NCI-H128 (cell line): ENCODE measurements around the gene PSMB10.
"Not testable (repeated sequence)": the region's sequence is repeated elsewhere in the genome, so short reads cannot be mapped to it uniquely, and the experiment has no call there.

ENCODE experiments used
- DNase-seq: peaks from one replicate; lab custom pipeline; 2025; ENCODE audit not compliant: unreplicated experiment; lab: John Stamatoyannopoulos, UW

PSMB10 gene

DNA sequence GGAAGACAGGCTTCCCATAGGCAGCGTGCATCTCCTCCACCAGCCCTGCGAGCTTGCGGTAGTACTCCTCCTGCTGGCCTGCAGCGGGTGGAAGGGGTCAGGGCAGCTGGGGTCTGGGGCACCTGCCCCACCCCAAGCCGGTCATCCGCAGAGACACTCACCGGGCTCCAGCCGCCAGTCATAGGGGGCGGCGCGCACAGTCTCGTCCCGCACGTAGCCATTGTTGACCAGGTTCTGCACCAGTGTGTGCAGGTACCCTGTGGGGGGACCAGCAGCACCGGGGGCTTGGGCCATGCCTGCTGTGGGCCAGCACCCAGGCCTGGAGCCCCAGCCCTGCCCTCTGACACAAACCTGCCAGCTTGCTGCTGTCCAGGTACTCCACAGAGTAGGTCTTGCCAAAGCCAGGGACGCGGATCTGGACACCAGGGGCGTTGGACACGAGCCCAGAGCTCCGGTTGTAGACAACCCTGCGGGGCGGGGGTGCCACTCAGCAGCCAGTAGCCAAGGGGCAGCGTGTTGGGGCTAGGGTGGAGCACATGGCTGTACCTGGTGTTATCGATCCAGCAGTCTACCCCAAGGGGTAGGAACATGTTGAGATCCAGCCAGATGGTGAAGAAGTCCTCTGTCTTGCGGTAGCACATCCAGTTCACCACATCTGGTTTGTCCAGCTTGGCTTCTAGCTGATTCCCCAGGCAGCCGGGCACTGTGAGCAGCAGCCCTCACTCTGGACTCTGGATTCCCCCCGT is 6.0 kb upstream of the PSMB10 start:
- no peak for DNase-seq

DNA sequence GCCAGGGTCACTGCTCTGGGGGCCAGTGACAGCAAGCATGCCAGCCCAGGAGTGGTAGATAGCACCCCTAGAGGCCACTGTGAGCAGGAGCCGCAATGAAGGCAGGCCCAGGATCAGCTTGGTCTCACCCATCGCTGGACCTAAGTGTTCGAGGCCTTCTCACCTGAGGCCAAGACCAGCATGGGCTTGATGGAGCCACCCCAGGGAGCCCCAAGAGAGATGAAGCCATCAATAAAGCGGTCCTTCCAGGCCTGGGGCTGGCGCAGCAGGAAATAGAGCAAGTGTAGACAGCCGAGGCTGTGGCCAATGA is 5.5 kb upstream of the PSMB10 start:
- no peak for DNase-seq

DNA sequence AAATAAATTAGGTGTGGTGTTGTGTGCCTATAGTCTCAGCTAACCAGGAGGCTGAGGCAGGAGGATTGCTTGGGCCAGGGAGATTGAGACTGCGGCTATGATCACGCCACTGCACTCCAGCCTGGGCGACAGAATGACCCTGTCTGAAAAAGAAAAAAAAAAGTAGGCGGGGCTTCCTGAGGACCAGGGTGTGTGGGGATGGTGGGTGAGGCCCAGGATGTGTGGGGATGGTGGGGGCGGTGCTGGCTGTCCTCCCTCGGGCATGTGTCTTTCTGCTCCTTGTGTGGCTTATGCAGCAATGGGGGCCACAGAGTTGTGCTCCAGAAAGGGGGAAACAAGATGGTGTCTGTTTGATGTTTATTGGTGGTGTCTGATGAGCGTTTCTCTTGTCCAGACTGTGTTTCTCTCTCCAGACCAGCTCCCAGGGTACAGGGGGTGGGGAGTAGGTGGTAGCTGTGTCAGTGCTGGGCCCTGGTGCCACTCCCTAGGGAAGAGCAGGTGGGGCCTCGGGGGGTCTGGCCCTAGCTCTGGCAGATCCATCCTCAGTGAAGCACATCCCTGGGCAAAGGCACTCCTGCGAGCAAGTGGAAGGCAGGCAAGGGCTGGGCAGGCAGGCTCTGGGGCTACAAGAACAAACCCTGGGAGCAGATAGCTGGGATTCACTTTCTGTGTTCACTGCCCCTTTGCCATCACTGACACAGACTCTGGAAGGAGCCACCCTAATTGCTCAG is 5.0 kb upstream of the PSMB10 start:
- no peak for DNase-seq

DNA sequence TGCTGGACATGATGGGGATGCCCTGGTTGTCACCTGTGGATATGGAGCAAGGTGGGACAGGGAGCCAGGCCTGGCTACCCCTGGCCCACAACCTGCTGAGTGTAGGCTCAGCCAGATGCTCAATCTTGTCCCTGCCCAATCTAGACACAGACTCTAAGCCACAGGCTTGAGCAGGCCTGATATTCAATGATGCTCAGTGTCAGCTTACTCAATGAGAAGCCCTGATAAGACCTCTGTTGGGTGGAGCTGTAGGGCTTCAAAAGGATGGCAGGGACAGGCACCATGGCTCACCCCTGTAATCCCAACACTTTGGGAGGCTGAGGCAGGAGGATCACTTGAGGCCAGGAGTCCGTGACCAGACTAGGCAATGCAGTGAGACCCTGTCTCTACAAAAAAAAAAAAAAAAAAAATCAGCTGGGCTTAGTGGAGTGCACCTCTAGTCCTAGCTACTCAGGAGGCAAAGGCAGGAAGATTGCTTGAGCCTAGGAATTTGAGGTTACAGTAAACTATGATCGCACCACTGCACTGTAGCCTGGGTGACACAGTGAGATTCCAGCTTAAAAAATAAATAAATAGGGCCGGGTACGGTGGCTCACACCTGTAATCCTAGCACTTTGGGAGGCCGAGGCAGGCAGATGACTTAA is 3.9 kb upstream of the PSMB10 start:
- DNase-seq, result no peak

- DNase-seq, result no peak
These were observed 3.1 kb upstream of the PSMB10 start for GRCh38 chr16:67939507-67940445.

DNA sequence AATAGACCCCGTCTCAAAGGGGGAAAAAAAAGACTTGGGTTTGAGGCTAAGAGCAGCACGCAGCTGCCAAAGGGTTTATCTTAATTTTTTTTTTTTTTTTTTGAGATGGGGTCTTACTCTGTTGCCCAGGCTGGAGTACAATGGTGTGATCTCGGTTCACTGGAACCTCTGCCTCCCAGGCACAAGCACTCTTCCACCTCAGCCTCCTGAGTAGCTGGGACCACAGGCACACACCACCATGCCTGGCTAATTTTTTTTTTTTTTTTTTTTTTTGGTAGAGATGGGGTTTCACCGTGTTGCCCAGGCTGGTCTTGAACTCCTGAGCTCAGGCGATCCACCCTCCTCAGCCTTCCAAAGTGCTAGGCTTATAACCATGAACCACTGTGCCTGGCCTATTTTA is 1.1 kb upstream of the PSMB10 start:
- not testable (repeated sequence) for DNase-seq

DNA sequence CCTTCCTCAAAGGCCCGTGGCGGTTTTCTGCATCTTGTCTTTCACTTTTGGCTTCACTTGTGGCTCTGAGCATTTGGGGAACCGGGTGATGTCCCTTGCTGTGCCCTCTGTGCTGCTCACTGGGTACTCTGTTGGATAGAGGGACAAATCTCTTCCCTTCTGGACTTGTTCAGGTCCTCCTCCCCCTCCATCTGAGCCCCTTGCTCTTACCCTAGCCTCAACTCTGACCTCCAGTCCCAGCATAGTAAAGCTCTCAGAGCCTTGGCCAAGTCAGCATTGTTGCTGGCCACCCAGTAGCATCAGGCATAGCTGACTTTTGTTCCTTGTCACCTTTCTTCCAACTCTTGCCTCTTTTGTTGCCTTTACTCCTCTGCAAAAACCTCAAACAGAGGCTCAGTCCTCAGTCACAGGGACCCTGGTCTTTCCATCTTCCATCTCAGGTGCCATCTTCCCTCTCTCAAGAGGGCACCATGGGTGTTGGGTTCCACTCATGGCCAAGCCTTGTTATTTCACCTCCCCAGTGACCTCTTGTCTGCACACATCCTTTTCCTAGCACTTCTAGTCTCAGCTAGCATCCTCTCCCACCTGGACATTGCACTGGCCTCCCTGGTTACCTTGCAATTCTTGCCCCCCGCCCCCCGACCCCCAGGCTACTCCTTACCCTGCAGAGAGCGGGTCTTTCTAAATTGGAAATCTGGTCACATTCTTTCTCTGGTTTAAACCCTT is 393 bp upstream of the PSMB10 start:
- DNase-seq, result no peak

DNA sequence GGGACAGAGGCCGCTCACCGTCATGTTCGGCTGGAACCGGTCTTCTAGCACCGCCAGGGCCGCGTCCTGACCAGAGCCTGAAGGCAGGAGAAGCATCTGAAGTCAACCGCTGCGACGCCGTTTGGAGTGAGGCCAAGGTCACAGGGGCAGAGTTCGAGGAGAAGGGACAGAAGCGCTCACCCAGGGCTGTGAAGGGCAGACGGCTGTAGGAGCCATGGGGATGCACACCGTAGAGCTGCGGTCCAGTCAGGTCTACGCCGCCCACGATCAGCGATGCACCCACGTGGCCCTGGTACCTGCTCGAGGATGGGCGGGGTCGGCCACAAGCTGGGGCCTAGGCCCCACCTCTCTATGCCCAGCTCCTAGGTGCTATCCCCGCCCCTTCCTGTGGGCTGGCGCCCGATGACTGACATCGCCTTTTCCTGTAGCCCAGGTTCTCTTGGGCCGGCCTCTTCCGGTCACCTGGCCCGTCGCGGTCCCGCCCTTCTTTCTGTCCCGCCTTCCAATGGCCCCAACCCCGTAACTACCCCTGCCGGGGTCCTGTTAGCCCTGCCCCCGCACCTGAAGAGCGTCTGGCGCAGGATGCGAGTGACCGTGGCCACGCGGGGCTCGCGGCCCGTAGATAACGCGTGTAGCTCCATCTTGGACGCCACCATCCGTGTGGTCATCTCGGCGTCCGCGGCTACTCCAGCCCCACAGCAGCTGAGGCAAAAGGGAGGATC is 1.1 kb downstream of the PSMB10 start:
- DNase-seq, result peak; percentile 88

DNA sequence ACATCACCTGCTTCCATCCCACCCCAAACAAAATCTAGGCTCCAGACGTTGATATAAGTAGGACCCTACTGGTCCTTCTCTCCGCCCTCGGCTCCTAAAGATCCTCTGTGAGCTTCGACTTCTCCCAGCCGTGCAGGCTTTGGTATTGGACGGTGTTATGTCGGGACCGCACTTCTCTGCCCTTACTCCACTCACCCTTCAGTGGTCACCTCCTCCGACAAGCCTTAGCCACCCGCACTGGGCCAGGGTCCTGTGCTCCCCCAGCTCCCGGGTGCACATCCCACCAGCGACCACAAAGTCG is 1.6 kb downstream of the PSMB10 start:
- DNase-seq, result no peak

DNA sequence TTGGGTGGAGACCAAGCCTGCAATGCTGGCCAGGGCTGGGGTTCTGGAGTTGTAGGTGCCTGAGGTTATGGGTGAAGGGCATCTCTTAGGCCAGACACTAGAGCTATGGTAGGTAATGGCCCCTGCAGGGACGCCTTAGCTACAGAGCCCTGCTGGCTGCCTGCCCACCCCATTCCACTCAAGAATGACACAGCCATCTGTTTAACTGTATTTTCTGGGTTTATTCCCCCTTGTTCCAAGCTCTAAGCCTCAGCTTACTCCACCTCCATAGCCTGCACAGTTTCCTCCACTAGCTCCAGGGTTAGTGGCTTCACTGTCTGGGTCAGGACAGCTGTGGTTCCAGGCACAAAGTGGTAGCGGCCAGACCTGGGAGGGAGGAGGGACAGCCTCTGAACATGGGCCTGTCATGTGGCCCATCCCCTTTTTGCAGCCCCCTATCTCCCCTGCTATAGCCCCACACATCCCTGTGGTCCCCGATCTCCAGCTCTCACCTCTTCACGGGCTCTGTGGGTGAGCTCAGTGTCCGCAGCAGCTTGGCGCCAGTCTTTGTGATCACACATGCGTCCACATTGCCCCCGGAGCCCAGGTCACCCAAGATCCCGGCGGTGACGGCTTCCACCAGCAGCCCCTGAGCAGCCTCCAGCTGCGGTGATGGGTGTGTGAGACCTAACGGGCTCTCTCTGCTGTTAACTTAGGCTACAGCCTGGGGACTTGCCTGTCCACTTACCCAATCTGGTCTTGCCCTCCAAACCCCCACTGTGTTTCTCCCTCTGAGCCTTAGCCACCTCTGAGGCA is 2.1 kb downstream of the PSMB10 start:
- no peak for DNase-seq

DNA sequence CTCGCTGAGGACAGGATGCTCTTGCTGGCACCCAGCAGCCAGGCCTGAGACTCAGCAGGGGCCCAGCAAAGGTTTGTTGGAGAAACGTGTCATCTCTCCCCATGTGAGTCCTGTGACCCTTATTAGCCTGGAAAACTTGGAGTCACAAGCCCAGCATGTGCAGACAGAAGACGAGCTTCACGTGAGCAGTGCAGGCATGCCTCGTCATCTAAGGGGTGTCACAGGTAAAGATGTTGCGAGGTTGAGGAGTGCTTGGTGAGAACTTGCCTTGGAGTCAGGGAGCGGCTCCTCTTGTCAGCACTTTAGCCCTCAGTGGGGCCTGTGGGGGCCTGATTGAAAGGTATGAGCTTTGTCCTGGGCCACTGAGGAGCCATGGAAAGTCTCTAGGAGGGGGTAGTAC is 2.8 kb downstream of the PSMB10 start:
- DNase-seq, result no peak

DNA sequence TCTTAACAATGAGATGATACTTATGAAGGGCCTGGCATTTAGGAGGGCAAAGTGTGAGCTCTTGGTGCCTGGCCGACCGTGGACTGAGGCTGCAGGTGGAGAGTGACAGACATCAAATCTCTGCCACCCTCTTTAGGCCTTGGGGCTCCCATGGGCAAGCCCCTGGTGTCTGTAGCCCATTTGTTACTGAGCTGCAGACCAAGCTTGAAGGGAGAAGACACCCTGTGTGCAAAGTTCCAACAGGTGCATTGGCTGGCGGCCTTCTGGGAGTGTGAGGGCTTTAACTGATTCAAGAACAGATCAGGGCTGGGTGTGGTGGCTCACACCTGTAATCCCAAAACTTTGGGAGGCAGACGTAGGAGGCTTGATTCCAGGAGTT is 4.2 kb downstream of the PSMB10 start:
- no peak for DNase-seq

DNA sequence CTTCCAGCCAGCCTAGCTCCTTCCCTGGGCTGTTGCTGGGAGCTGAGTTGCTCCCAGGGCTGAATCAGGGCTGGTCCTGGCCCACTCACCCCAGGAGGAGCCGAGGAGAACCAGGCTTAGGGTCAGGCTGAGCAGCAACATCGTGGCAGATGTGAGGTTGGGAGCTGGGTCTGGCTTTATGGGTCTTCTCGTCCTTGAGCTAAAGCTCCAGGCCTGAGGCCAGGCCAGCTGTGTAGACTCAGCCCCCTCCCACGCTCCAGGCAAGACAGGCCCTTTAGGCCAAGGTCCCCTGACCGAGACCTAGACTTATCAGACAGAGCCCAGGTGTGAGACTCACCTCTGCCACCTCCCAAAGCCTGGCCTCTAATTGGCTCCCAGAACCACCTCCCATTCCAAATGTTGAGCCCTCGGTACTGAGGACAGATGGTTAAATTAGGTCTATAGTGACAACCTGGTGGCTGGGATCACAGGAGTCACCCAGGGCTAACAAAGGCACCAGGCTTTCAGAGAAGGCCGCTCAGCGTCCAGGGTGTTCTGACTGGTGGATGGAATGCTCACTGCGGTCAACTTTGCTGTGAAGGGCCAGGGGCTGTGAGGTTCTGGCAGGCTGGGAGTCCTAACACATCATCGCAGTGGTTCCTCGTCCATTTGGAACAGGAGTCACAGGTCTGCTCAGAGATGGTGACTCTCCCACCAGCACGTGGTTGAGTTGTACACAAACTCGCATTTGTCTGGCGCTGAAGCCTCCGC is 4.8 kb downstream of the PSMB10 start, which contains the start of gene CTRL:
Gene CTRL, minus strand, starts transcription at position 151 of the 750 bp plus-strand sequence. Its CDS starts 10 bp downstream, at position 141.
- no peak for DNase-seq

- DNase-seq, result no peak
These were observed 5.9 kb downstream of the PSMB10 start for GRCh38 chr16:67930678-67931211.

DNA sequence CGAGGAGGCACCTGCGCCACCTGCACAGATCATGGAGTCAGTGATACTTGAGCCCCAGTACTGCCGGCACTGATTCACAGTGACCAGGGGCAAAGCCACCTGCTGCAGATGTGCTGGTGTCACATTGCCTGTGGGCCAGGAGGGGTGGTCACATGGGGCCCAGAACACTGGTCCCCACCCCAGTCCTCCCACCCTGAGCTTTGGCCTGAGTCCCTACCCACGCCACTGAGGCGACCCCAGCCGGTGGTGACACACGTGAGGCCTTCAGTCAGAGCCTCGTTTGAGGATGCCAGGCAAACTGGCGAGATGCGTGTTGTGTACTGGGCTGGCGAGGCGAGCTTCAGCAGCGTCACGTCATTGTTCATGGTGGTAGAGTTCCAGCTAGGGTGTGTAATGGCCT is 6.5 kb downstream of the PSMB10 start:
- DNase-seq, result no peak

DNA sequence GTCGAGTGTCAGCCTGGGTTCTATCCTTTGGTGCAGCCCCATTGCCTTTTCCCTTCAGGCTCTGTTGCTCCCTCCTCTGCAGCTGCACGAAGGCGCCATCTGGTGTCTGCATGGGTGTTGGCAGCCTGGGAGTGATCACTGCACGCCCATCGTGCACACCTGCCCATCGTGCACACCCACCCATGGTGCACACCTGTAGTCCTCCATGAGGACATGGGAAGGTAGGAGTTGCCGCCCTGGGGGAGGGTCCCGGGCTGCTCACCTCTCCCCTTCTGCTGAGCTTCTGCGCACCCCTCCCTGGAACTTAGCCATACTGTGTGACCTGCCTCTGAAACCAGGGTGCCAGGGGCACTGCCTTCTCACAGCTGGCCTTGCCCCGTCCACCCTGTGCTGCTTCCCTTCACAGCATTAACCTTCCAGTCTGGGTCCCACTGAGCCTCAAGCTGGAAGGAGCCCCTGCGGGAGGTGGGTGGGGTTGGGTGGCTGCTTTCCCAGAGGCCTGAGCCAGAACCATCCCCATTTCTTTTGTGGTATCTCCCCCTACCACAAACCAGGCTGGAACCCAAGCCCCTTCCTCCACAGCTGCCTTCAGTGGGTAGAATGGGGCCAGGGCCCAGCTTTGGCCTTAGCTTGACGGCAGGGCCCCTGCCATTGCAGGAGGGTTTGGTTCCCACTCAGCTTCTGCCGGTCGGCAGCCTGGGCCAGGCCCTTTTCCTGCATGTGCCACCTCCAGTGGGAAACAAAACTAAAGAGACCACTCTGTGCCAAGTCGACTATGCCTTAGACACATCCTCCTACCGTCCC is 7.9 kb downstream of the PSMB10 start:
- DNase-seq, result peak; percentile 46

DNA sequence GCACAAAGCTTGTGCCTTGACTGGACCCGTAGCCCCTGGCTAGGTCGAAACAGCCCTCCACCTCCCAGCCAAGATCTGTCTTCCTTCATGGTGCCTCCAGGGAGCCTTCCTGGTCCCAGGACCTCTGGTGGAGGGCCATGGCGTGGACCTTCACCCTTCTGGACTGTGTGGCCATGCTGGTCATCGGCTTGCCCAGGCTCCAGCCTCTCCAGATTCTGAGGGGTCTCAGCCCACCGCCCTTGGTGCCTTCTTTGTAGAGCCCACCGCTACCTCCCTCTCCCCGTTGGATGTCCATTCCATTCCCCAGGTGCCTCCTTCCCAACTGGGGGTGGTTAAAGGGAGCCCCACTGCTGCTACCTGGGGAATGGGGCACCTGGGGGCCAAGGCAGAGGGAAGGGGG is 8.5 kb downstream of the PSMB10 start:
- DNase-seq, result no peak
